CD4-positive, alpha-beta T cell treated with Interleukin-21 for 1 hour (primary cell): ENCODE data around the gene PRSS38.
A peak's percentile ranks its signal among the peaks of the same experiment; 100 is the strongest.

ENCODE experiments used
- DNase-seq: peaks from one replicate; pipeline ENCODE4 v3.0.0-alpha.2; 2020

The PRSS38 gene

GRCh38 chr1:227779685-227780084, 35.8 kb upstream of the PRSS38 start:
- no peak for DNase-seq

GRCh38 chr1:227780101-227781044, 35.1 kb upstream of the PRSS38 start:
- DNase-seq: no peak

GRCh38 chr1:227781314-227781930, 34.1 kb upstream of the PRSS38 start:
- no peak for DNase-seq

GRCh38 chr1:227782226-227782625, 33.2 kb upstream of the PRSS38 start:
- no peak for DNase-seq

GRCh38 chr1:227785094-227785804, 30.2 kb upstream of the PRSS38 start:
- DNase-seq: no peak

GRCh38 chr1:227785805-227786671, 29.4 kb upstream of the PRSS38 start:
- no peak for DNase-seq

- DNase-seq: no peak
Observed at GRCh38 chr1:227786673-227787512, 28.6 kb upstream of the PRSS38 start.

GRCh38 chr1:227787513-227788270, 27.8 kb upstream of the PRSS38 start:
- DNase-seq: peak; percentile 97

- no peak for DNase-seq
Observed at GRCh38 chr1:227788271-227789083, 27.0 kb upstream of the PRSS38 start.

GRCh38 chr1:227789084-227790033, 26.1 kb upstream of the PRSS38 start:
- no peak for DNase-seq

- DNase-seq: no peak
Observed at GRCh38 chr1:227790034-227790400, 25.5 kb upstream of the PRSS38 start.

GRCh38 chr1:227790868-227791267, 24.6 kb upstream of the PRSS38 start:
- DNase-seq: no peak

GRCh38 chr1:227791425-227792143, 23.9 kb upstream of the PRSS38 start:
- no peak for DNase-seq

- DNase-seq: no peak
Observed at GRCh38 chr1:227792216-227793078, 23.0 kb upstream of the PRSS38 start.

GRCh38 chr1:227793079-227793947, 22.2 kb upstream of the PRSS38 start:
- no peak for DNase-seq
